ENCODE data around the gene GRIK4. TPM values are rescaled to one million over a fixed set of nuclear protein-coding genes. Genes with fewer than 3 reads are reported as not detected.
A peak's percentile ranks its signal among the peaks of the same experiment; 100 is the strongest.
"Not testable (repeated sequence)": the region's sequence is repeated elsewhere in the genome, so short reads cannot be mapped to it uniquely, and the experiment has no call there.

Gene GRIK4
- total RNA-seq, 1 donor from 2014 or later: 0.52 TPM

GRCh38 chr11:121008551-121008950 is 497.0 kb downstream of the GRIK4 start:
- Histone ChIP-seq H3K9ac (ENCODE audit: low read depth in 1 of 3, low read length in 3 of 3) (no peak overlapping the region), H3K27ac (ENCODE audit: low read depth, low read length) (no peak overlapping the region), H3K4me3 (ENCODE audit: low read length in 3 of 3) (no peak overlapping the region), H3K36me3 (ENCODE audit: control insufficient read depth in 3 of 3, insufficient read depth in 3 of 3, low read length in 3 of 3) (no peaks in the 10 kb centered on the region), H3K4me1 (ENCODE audit: control insufficient read depth in 3 of 3, insufficient read depth in 3 of 3, low read length in 3 of 3) (no peaks in the 10 kb centered on the region), H3K27me3 (ENCODE audit: control insufficient read depth in 3 of 3, insufficient read depth in 3 of 3, low read length in 3 of 3) (peaks cover 0 to 3% (median 0%) of the 10 kb centered on the region in 3 donors), H3K9me3 (ENCODE audit: control insufficient read depth in 3 of 3, low read length in 3 of 3) (no peaks in the 10 kb centered on the region)

DNA sequence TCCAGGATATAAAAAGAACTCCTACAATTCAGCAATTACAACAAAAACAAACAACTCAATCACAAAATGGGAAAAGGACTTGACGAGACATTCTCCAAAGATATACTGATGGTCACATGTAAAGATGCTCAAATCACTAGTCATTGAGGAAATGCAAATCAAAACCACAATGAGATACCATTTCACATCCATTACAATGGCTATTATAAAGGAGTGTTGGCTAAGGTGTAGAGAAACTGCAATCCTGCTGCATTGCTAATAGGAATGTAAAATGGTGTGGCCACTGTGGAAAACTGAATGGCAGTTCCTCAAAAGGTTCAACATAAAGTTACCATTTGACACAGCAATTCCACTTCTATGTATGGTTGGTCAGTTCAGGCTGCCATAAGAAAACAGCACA is 500.5 kb downstream of the GRIK4 start:
- no peaks in the 10 kb centered on the region for H3K9me3 ChIP-seq (ENCODE audit: control insufficient read depth in 3 of 3, low read length in 3 of 3)
- no peaks in the 10 kb centered on the region for H3K4me1 ChIP-seq (ENCODE audit: control insufficient read depth in 3 of 3, insufficient read depth in 3 of 3, low read length in 3 of 3)
- no peak overlapping the region for H3K4me3 ChIP-seq (ENCODE audit: low read length in 3 of 3)
- H3K9ac ChIP-seq (ENCODE audit: low read depth in 1 of 3, low read length in 3 of 3): no peak overlapping the region
- no peak overlapping the region for H3K27ac ChIP-seq (ENCODE audit: low read depth, low read length)
- no peaks in the 10 kb centered on the region for H3K27me3 ChIP-seq (ENCODE audit: control insufficient read depth in 3 of 3, insufficient read depth in 3 of 3, low read length in 3 of 3)
- no peaks in the 10 kb centered on the region for H3K36me3 ChIP-seq (ENCODE audit: control insufficient read depth in 3 of 3, insufficient read depth in 3 of 3, low read length in 3 of 3)

DNA sequence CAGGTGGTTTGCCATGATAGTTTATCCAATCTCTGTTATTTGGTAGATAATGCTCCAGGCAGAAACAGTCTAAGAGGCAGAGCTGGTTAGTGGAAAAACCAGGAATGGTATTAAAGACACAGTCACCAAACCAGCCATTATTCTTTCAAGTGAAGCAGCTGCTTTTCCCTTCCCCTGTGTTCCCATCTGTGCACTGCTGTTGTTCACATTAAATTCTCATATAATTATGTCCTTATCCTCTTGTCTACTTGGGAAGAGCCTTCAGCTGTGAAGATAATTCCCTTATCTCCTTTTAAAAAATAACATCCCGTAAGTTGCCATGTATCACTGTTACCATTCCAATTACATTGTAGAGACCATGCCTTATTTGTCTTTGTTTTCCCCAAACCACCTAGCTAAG is 507.2 kb downstream of the GRIK4 start:
- no peaks in the 10 kb centered on the region for H3K9me3 ChIP-seq (ENCODE audit: control insufficient read depth in 3 of 3, low read length in 3 of 3)
- H3K36me3 ChIP-seq (ENCODE audit: control insufficient read depth in 3 of 3, insufficient read depth in 3 of 3, low read length in 3 of 3): no peaks in the 10 kb centered on the region
- peaks cover 0 to 5% (median 4%) of the 10 kb centered on the region in 3 donors for H3K4me1 ChIP-seq (ENCODE audit: control insufficient read depth in 3 of 3, insufficient read depth in 3 of 3, low read length in 3 of 3)
- no peaks in the 10 kb centered on the region for H3K27me3 ChIP-seq (ENCODE audit: control insufficient read depth in 3 of 3, insufficient read depth in 3 of 3, low read length in 3 of 3)
- no peak overlapping the region for H3K4me3 ChIP-seq (ENCODE audit: low read length in 3 of 3)
- H3K27ac ChIP-seq (ENCODE audit: low read depth, low read length): no peak overlapping the region
- no peak overlapping the region for H3K9ac ChIP-seq (ENCODE audit: low read depth in 1 of 3, low read length in 3 of 3)

DNA sequence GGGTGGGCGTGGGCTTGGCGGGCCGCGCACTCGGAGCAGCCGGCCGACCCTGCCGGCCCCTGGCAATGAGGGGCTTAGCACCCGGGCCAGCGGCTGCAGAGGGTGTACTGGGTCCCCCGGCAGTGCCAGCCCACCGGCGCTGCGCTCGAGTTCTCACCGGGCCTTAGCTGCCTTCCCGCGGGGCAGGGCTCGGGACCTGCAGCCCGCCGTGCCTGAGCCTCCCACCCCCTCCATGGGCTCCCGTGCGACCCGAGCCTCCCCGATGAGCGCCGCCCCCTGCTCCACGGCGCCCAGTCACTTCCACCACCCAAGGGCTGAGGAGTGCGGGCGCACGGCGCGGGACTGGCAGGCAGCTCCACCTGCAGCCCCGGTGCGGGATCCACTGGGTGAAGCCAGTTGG is 510.2 kb downstream of the GRIK4 start:
- H3K4me1 ChIP-seq (ENCODE audit: control insufficient read depth in 3 of 3, insufficient read depth in 3 of 3, low read length in 3 of 3): peaks cover 14 to 18% (median 17%) of the 10 kb centered on the region in 3 donors
- not testable (repeated sequence) for H3K9me3 ChIP-seq (ENCODE audit: control insufficient read depth in 3 of 3, low read length in 3 of 3); H3K27ac ChIP-seq (ENCODE audit: low read depth, low read length); H3K9ac ChIP-seq (ENCODE audit: low read depth in 1 of 3, low read length in 3 of 3); H3K4me3 ChIP-seq (ENCODE audit: low read length in 3 of 3); H3K36me3 ChIP-seq (ENCODE audit: control insufficient read depth in 3 of 3, insufficient read depth in 3 of 3, low read length in 3 of 3); H3K27me3 ChIP-seq (ENCODE audit: control insufficient read depth in 3 of 3, insufficient read depth in 3 of 3, low read length in 3 of 3)

GRCh38 chr11:121023848-121024751 is 512.6 kb downstream of the GRIK4 start, which contains the start of gene TBCEL:
TBCEL (plus strand) TSS chr11:121024102; CDS start chr11:121045691, 21,589 bp downstream.
- no peaks in the 10 kb centered on the region for H3K27me3 ChIP-seq (ENCODE audit: control insufficient read depth in 3 of 3, insufficient read depth in 3 of 3, low read length in 3 of 3)
- peak within 1 kb of the TSS; percentile 61 to 82 (median 82) for H3K4me3 ChIP-seq (ENCODE audit: low read length in 3 of 3)
- peak within 1 kb of the TSS; percentile 75 to 87 (median 85) for H3K9ac ChIP-seq (ENCODE audit: low read depth in 1 of 3, low read length in 3 of 3)
- peaks cover 14 to 18% (median 17%) of the 10 kb centered on the region in 3 donors for H3K4me1 ChIP-seq (ENCODE audit: control insufficient read depth in 3 of 3, insufficient read depth in 3 of 3, low read length in 3 of 3)
- no peaks in the 10 kb centered on the region for H3K9me3 ChIP-seq (ENCODE audit: control insufficient read depth in 3 of 3, low read length in 3 of 3)
- H3K36me3 ChIP-seq (ENCODE audit: control insufficient read depth in 3 of 3, insufficient read depth in 3 of 3, low read length in 3 of 3): no peaks in the 10 kb centered on the region
- H3K27ac ChIP-seq (ENCODE audit: low read depth, low read length): peak within 1 kb of the TSS; percentile 57

- Histone ChIP-seq H3K9me3 (ENCODE audit: control insufficient read depth in 3 of 3, low read length in 3 of 3) (no peaks in the 10 kb centered on the region), H3K27ac (ENCODE audit: low read depth, low read length) (no peak overlapping the region), H3K27me3 (ENCODE audit: control insufficient read depth in 3 of 3, insufficient read depth in 3 of 3, low read length in 3 of 3) (no peaks in the 10 kb centered on the region), H3K4me1 (ENCODE audit: control insufficient read depth in 3 of 3, insufficient read depth in 3 of 3, low read length in 3 of 3) (peaks cover 14 to 18% (median 17%) of the 10 kb centered on the region in 3 donors), H3K36me3 (ENCODE audit: control insufficient read depth in 3 of 3, insufficient read depth in 3 of 3, low read length in 3 of 3) (no peaks in the 10 kb centered on the region), H3K4me3 (ENCODE audit: low read length in 3 of 3) (peak overlapping the region; percentile 61 to 82 (median 82)), H3K9ac (ENCODE audit: low read depth in 1 of 3, low read length in 3 of 3) (peak overlapping the region; percentile 75 to 87 (median 85))
These were observed 513.4 kb downstream of the GRIK4 start for GRCh38 chr11:121024989-121025388.

- H3K27me3 ChIP-seq (ENCODE audit: control insufficient read depth in 3 of 3, insufficient read depth in 3 of 3, low read length in 3 of 3): no peaks in the 10 kb centered on the region
- peaks cover 12 to 14% (median 13%) of the 10 kb centered on the region in 3 donors for H3K4me1 ChIP-seq (ENCODE audit: control insufficient read depth in 3 of 3, insufficient read depth in 3 of 3, low read length in 3 of 3)
- H3K9ac ChIP-seq (ENCODE audit: low read depth in 1 of 3, low read length in 3 of 3): no peak overlapping the region
- H3K36me3 ChIP-seq (ENCODE audit: control insufficient read depth in 3 of 3, insufficient read depth in 3 of 3, low read length in 3 of 3): no peaks in the 10 kb centered on the region
- no peak overlapping the region for H3K27ac ChIP-seq (ENCODE audit: low read depth, low read length)
- no peaks in the 10 kb centered on the region for H3K9me3 ChIP-seq (ENCODE audit: control insufficient read depth in 3 of 3, low read length in 3 of 3)
- no peak overlapping the region for H3K4me3 ChIP-seq (ENCODE audit: low read length in 3 of 3)
These were observed 517.6 kb downstream of the GRIK4 start for GRCh38 chr11:121029153-121029552.

DNA sequence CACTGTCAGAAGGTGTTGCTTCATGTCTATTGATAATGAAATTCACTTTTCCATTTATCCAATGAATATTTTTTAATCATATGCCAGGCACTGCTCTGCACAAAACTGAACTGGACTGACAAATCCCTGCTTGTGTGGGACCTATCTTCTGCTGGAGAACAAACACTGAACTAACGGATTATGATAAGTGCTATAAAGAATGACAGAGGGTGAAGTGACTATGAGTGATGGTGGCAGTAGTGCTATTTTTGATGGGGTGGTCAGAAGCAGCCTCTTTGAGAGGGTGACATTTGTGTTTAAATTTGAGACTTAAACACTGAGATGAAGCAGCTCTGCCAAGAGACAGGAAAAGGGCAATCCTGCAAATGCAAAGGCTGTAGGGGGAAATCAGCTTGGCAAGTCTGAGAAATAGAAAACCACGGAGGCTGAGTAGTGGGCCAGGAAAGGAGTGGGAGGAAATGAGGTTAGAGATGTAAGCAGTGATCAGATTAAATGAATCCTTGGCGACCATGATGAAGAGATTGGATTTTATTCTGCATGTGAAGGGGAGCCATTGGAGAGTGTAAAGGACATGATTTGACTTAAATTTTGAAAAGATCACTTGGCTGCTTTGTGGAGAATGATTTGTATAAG is 518.4 kb downstream of the GRIK4 start:
- Histone ChIP-seq H3K4me3 (ENCODE audit: low read length in 3 of 3) (no peak overlapping the region), H3K27ac (ENCODE audit: low read depth, low read length) (no peak overlapping the region), H3K27me3 (ENCODE audit: control insufficient read depth in 3 of 3, insufficient read depth in 3 of 3, low read length in 3 of 3) (no peaks in the 10 kb centered on the region), H3K4me1 (ENCODE audit: control insufficient read depth in 3 of 3, insufficient read depth in 3 of 3, low read length in 3 of 3) (peaks cover 5 to 9% (median 7%) of the 10 kb centered on the region in 3 donors), H3K9me3 (ENCODE audit: control insufficient read depth in 3 of 3, low read length in 3 of 3) (no peaks in the 10 kb centered on the region), H3K9ac (ENCODE audit: low read depth in 1 of 3, low read length in 3 of 3) (no peak overlapping the region), H3K36me3 (ENCODE audit: control insufficient read depth in 3 of 3, insufficient read depth in 3 of 3, low read length in 3 of 3) (no peaks in the 10 kb centered on the region)

GRCh38 chr11:121031167-121031566 is 519.6 kb downstream of the GRIK4 start:
- H3K9ac ChIP-seq (ENCODE audit: low read depth in 1 of 3, low read length in 3 of 3): no peak overlapping the region
- no peaks in the 10 kb centered on the region for H3K9me3 ChIP-seq (ENCODE audit: control insufficient read depth in 3 of 3, low read length in 3 of 3)
- H3K27ac ChIP-seq (ENCODE audit: low read depth, low read length): no peak overlapping the region
- no peaks in the 10 kb centered on the region for H3K27me3 ChIP-seq (ENCODE audit: control insufficient read depth in 3 of 3, insufficient read depth in 3 of 3, low read length in 3 of 3)
- no peak overlapping the region for H3K4me3 ChIP-seq (ENCODE audit: low read length in 3 of 3)
- H3K36me3 ChIP-seq (ENCODE audit: control insufficient read depth in 3 of 3, insufficient read depth in 3 of 3, low read length in 3 of 3): no peaks in the 10 kb centered on the region
- no peaks in the 10 kb centered on the region for H3K4me1 ChIP-seq (ENCODE audit: control insufficient read depth in 3 of 3, insufficient read depth in 3 of 3, low read length in 3 of 3)

DNA sequence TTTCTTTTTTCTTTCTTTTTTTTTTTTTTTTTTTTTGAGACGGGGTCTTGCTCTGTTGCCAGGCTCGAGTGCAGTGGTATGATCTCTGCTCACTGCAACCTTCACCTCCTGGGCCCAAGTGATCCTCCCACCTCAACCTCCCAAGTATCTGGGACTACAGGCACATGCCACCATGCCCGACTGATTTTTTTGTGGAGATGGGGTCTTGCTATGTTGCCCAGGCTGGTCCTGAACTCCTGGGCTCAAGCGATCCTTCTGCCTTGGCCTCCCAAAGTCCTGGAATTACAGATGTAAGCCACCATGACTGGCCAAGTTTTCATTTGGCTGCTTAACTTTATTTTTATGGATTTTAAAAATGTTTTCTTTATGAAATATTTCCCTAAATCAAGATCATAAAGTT is 520.1 kb downstream of the GRIK4 start:
- not testable (repeated sequence) for H3K9me3 ChIP-seq (ENCODE audit: control insufficient read depth in 3 of 3, low read length in 3 of 3); H3K9ac ChIP-seq (ENCODE audit: low read depth in 1 of 3, low read length in 3 of 3); H3K27ac ChIP-seq (ENCODE audit: low read depth, low read length); H3K27me3 ChIP-seq (ENCODE audit: control insufficient read depth in 3 of 3, insufficient read depth in 3 of 3, low read length in 3 of 3); H3K36me3 ChIP-seq (ENCODE audit: control insufficient read depth in 3 of 3, insufficient read depth in 3 of 3, low read length in 3 of 3); H3K4me1 ChIP-seq (ENCODE audit: control insufficient read depth in 3 of 3, insufficient read depth in 3 of 3, low read length in 3 of 3); H3K4me3 ChIP-seq (ENCODE audit: low read length in 3 of 3)

All from skeletal muscle tissue (tissue), 4 donors.